Measurements from ENCODE around the gene ARL6IP4.

DNA sequence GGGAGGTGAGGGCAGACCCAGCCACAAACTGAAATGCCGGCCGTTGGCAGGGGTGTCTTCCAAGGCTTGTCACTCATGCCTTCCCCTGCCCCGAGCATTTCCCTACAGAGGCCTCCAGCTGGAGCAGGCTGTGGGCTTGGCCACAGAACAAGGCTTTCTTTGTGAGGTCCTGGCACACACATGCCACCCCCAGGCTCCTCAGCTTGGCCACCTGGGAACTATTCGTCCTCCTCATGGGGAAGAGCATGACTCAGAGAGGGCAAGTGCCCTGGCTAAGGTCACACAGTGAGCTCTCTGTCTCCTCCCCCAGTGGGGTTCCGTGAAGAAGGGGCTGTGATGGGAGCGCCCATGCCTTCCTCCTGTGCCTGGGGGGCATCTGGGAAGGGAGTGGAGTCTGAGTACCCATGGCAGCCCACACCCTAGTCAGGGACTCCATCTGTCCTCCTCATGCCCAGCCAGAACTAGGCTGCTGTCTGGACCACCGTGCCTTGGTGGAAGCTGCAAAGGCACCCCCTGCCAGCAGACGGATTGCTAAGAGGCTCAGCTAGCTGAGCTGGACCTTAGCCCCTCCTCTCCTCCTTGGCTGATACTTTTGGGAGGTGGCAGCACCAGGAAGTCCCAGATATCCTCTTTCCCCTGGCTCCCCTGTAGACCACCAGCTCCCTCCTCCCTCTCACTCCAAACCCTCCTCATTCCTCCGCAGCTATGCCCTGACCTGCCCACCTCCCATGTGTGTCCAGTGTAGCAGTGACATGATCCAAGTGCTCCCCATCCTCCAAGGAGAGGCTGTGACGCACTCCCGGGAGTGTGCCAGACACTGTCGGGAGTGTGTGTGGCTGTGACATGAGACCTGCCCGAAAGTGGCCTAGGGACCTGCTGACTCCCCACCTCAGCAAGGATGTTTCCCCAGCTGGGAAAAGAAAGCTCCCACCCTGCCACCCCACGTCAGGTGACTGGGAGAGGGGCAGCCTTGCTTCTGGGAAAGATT is 35.6 kb upstream of the ARL6IP4 start:
- TF ChIP-seq, protein P1, sequence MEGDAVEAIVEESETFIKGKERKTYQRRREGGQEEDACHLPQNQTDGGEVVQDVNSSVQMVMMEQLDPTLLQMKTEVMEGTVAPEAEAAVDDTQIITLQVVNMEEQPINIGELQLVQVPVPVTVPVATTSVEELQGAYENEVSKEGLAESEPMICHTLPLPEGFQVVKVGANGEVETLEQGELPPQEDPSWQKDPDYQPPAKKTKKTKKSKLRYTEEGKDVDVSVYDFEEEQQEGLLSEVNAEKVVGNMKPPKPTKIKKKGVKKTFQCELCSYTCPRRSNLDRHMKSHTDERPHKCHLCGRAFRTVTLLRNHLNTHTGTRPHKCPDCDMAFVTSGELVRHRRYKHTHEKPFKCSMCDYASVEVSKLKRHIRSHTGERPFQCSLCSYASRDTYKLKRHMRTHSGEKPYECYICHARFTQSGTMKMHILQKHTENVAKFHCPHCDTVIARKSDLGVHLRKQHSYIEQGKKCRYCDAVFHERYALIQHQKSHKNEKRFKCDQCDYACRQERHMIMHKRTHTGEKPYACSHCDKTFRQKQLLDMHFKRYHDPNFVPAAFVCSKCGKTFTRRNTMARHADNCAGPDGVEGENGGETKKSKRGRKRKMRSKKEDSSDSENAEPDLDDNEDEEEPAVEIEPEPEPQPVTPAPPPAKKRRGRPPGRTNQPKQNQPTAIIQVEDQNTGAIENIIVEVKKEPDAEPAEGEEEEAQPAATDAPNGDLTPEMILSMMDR (conservative IDR thresholded peaks at IDR 0.05; ENCODE audit: low read length), result no peak
- no peak for TF ChIP-seq EZH2phosphoT487 (IDR thresholded peaks at IDR 0.05; ENCODE audit: borderline replicate concordance, low read depth, low read length)

All from OCI-LY7 (cell line).